Keratinocyte (primary cell): Measurements from ENCODE around the gene GPC5.
A peak's percentile ranks its signal among the peaks of the same experiment; 100 is the strongest.

ENCODE experiments used
- CTCF ChIP-seq, 3 experiments: IDR thresholded peaks in 1 of 3; conservative IDR thresholded peaks in 1 of 3; optimal IDR thresholded peaks in 1 of 3; 2 replicates in 2 of 3; 3 replicates in 1 of 3; pipeline versions ENCODE3 to v1.5.1; 2011; ENCODE audit warnings: low read length in 3 of 3, mild to moderate bottlenecking in 3 of 3, moderate library complexity in 2 of 3, control low read depth in 1 of 3, inconsistent platforms in 1 of 3; ENCODE audit not compliant: insufficient read depth in 2 of 3; ENCODE audit errors: extremely low read depth in 1 of 3
- EZH2 ChIP-seq: IDR thresholded peaks from one replicate; pipeline ENCODE4 v1.6.1; 2012; ENCODE audit warnings: inconsistent platforms, mild to moderate bottlenecking, low read length, moderate library complexity

GRCh38 chr13:91647361-91647990 is 249.1 kb downstream of the GPC5 start:
- TF ChIP-seq CTCF (optimal IDR thresholded peaks at IDR 0.05 in 1 of 3, IDR thresholded peaks at IDR 0.05 in 1 of 3, conservative IDR thresholded peaks at IDR 0.05 in 1 of 3; ENCODE audit: extremely low read depth in 1 of 3, insufficient read depth in 2 of 3, low read length in 3 of 3) (peak; percentile 48 to 59 (median 54)), EZH2 (no peak)
